Measurements from ENCODE around the gene CAMKV. TPM values are rescaled to one million over a fixed set of nuclear protein-coding genes. Genes with fewer than 3 reads are reported as not detected.

CAMKV gene
- polyA plus RNA-seq, 1 of the 3 experiments (the other 2 are of a cell fraction): 0.53 TPM

DNA sequence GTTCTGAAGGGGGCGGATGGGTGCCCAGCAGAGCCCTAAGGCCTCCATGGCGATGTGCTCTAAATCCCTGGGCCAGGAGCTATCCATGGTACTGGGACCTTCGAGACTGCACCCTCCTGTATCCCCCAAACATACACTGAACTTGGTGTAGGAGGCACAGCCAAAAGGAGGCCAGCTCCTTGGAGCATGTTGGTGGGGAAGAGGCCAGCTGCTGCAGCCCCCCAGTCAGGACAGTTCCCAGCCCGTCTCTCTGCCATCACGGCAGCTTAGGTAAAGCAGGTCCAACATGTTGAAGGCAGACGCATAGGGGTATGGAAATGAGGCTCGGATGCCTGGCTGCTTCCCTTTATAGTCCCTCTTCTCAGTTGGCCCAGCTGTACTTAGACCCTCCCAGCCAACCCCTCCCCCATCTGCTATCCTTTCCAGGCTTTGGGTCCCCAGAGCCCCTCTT, 1.8 kb downstream of the CAMKV start:
- no peak overlapping the region for H3K4me3 ChIP-seq (ENCODE audit: low read depth in 2 of 2, low read length in 1 of 2)
- no peaks in the 10 kb centered on the region for H4K20me1 ChIP-seq (ENCODE audit: insufficient read depth)
- no peak overlapping the region for H3K27ac ChIP-seq (ENCODE audit: low read depth in 2 of 2, low read length in 1 of 2)
- H3K36me3 ChIP-seq (replicated peaks in 1 of 2; ENCODE audit: control insufficient read depth in 1 of 2, insufficient read depth in 2 of 2, low read length in 1 of 2): no peaks in the 10 kb centered on the region
- DNase-seq: no peak
- no peak overlapping the region for H2AFZ ChIP-seq (ENCODE audit: low read depth)
- H3K4me2 ChIP-seq: no peak overlapping the region
- ChIA-PET CTCF (interaction anchor here (1.4 to 4.7 kb wide), 3 partner anchors 11 to 65 kb away, joined by 3 to 15 read pairs (median 3); partner anchors contain the start of gene INKA1), POLR2A (no interaction called here)
- no peaks in the 10 kb centered on the region for H3F3A ChIP-seq (replicated peaks; ENCODE audit: insufficient read depth)
- H3K79me2 ChIP-seq (ENCODE audit: insufficient read depth): no peaks in the 10 kb centered on the region
- H3K9me3 ChIP-seq: no peaks in the 10 kb centered on the region
- H3K9me2 ChIP-seq: no peaks in the 10 kb centered on the region
- peaks cover 0 to 35% of the 10 kb centered on the region in 2 experiments; a peak in 1 of 4 replicates for H3K4me1 ChIP-seq (ENCODE audit: control insufficient read depth in 1 of 2, insufficient read depth in 2 of 2, low read depth in 1 of 2, low read length in 1 of 2)
- no peak overlapping the region for H3K9ac ChIP-seq
- peaks cover 41% of the 10 kb centered on the region for H3K27me3 ChIP-seq (ENCODE audit: insufficient read depth)
- 75% methylated on average over 5 of the region's 7 CpGs for WGBS (ENCODE audit: low lambda C conversion rate)
- TF ChIP-seq, protein P1, sequence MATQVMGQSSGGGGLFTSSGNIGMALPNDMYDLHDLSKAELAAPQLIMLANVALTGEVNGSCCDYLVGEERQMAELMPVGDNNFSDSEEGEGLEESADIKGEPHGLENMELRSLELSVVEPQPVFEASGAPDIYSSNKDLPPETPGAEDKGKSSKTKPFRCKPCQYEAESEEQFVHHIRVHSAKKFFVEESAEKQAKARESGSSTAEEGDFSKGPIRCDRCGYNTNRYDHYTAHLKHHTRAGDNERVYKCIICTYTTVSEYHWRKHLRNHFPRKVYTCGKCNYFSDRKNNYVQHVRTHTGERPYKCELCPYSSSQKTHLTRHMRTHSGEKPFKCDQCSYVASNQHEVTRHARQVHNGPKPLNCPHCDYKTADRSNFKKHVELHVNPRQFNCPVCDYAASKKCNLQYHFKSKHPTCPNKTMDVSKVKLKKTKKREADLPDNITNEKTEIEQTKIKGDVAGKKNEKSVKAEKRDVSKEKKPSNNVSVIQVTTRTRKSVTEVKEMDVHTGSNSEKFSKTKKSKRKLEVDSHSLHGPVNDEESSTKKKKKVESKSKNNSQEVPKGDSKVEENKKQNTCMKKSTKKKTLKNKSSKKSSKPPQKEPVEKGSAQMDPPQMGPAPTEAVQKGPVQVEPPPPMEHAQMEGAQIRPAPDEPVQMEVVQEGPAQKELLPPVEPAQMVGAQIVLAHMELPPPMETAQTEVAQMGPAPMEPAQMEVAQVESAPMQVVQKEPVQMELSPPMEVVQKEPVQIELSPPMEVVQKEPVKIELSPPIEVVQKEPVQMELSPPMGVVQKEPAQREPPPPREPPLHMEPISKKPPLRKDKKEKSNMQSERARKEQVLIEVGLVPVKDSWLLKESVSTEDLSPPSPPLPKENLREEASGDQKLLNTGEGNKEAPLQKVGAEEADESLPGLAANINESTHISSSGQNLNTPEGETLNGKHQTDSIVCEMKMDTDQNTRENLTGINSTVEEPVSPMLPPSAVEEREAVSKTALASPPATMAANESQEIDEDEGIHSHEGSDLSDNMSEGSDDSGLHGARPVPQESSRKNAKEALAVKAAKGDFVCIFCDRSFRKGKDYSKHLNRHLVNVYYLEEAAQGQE (IDR thresholded peaks at IDR 0.05; ENCODE audit: low read depth, low read length): peak; percentile 97
- TF ChIP-seq TEAD4 (IDR thresholded peaks at IDR 0.05; ENCODE audit: borderline replicate concordance, insufficient read depth) (no peak), NFIC (IDR thresholded peaks at IDR 0.05; ENCODE audit: borderline replicate concordance) (no peak), GATA2 (CRISPR knock-in tag; IDR thresholded peaks at IDR 0.05) (no peak)

DNA sequence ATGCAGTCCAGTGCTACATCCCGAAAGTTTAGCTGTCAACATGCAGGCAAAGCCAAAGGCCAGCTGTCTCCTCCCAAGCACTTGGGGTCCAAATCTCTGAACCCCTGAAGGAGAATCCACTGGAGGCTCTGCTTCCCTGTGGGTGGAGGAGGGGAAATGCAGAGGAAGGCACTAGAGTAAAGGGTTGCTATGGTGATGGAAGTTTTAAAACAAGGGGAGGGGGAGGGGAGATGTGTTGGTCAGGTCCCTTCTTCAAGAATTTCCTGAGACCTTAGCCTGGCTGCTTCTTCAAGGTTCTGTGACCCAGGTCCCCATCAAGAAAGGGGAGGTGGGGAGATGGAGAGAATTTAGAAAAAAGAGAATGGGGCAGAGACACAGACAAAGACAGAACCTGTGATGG, 2.3 kb downstream of the CAMKV start:
- CTCF ChIA-PET: interaction anchor here (0.7 to 1.5 kb wide), 5 partner anchors 12 to 525 kb away, joined by 3 read pairs; no protein-coding TSS in a partner anchor
- peaks cover 0 to 30% of the 10 kb centered on the region in 2 experiments; a peak in 1 of 4 replicates for H3K4me1 ChIP-seq (ENCODE audit: control insufficient read depth in 1 of 2, insufficient read depth in 2 of 2, low read depth in 1 of 2, low read length in 1 of 2)
- no peak overlapping the region for H3K4me2 ChIP-seq
- H4K20me1 ChIP-seq (ENCODE audit: insufficient read depth): no peaks in the 10 kb centered on the region
- H3K36me3 ChIP-seq (replicated peaks in 1 of 2; ENCODE audit: control insufficient read depth in 1 of 2, insufficient read depth in 2 of 2, low read length in 1 of 2): no peaks in the 10 kb centered on the region
- H3K4me3 ChIP-seq (ENCODE audit: low read depth in 2 of 2, low read length in 1 of 2): no peak overlapping the region
- no peak for TF ChIP-seq SMC3 (IDR thresholded peaks at IDR 0.05; ENCODE audit: low read depth, low read length)
- TF ChIP-seq MXI1 (IDR thresholded peaks at IDR 0.05; ENCODE audit: low read depth, low read length): no peak
- TF ChIP-seq, protein P2, sequence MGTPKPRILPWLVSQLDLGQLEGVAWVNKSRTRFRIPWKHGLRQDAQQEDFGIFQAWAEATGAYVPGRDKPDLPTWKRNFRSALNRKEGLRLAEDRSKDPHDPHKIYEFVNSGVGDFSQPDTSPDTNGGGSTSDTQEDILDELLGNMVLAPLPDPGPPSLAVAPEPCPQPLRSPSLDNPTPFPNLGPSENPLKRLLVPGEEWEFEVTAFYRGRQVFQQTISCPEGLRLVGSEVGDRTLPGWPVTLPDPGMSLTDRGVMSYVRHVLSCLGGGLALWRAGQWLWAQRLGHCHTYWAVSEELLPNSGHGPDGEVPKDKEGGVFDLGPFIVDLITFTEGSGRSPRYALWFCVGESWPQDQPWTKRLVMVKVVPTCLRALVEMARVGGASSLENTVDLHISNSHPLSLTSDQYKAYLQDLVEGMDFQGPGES (IDR thresholded peaks at IDR 0.05; ENCODE audit: low read depth, low read length): no peak
- no peak for TF ChIP-seq TCF12 (IDR thresholded peaks at IDR 0.05)
- TF ChIP-seq NRF1 (IDR thresholded peaks at IDR 0.05; ENCODE audit: low read depth, low read length): no peak
- 83% methylated on average over 1 of the region's 1 CpG for WGBS (ENCODE audit: low lambda C conversion rate)
- DNase-seq: no peak
- H3K27ac ChIP-seq (ENCODE audit: low read depth in 2 of 2, low read length in 1 of 2): no peak overlapping the region
- no peak overlapping the region for H3K9ac ChIP-seq
- no peak overlapping the region for H2AFZ ChIP-seq (ENCODE audit: low read depth)
- POLR2A ChIA-PET: no interaction called here
- no peaks in the 10 kb centered on the region for H3F3A ChIP-seq (replicated peaks; ENCODE audit: insufficient read depth)
- no peaks in the 10 kb centered on the region for H3K79me2 ChIP-seq (ENCODE audit: insufficient read depth)
- H3K9me2 ChIP-seq: no peaks in the 10 kb centered on the region
- peaks cover 44% of the 10 kb centered on the region for H3K27me3 ChIP-seq (ENCODE audit: insufficient read depth)
- no peaks in the 10 kb centered on the region for H3K9me3 ChIP-seq
